Right lobe of liver (tissue), 6 donors: ENCODE results near the gene CCDC170. TPM values are rescaled to one million over a fixed set of nuclear protein-coding genes. Genes with fewer than 3 reads are reported as not detected.

Source experiments
- ATAC-seq, 4 donors: fragments of 200-7000 bp; cut with Tn5 transposase; one replicate each; pipeline ENCODE4 v1.9.1; 2020; ENCODE audit warnings: mild to moderate bottlenecking in 4 of 4, moderate library complexity in 4 of 4
- DNase-seq, 3 donors: peaks; one replicate each; pipeline ENCODE4 v3.0.0-alpha.2; 2020
- H3K27ac ChIP-seq, 3 donors: fragments of 200-600 bp; one replicate each; pipeline ENCODE4 v1.8.0; 2022
- H3K27me3 ChIP-seq, 2 donors: fragments of 200-600 bp; one replicate each; pipeline ENCODE4 v1.8.0; 2022
- H3K36me3 ChIP-seq, 4 donors: fragments of 200-600 bp; sonication (generic) in 1 of 4; one replicate each; pipeline versions ENCODE4 v1.5.1 to v1.8.0; 2017 to 2022; ENCODE audit warnings: control low read depth in 1 of 4
- H3K4me1 ChIP-seq, 4 donors: fragments of 200-600 bp; sonication (generic) in 1 of 4; one replicate each; pipeline versions ENCODE4 v1.5.1 to v1.8.0; 2017 to 2022; ENCODE audit warnings: control low read depth in 1 of 4
- H3K4me3 ChIP-seq, 3 donors: fragments of 200-600 bp; one replicate each; pipeline ENCODE4 v1.8.0; 2022
- H3K9me3 ChIP-seq, 4 donors: fragments of 200-600 bp; sonication (generic) in 1 of 4; one replicate each; pipeline versions ENCODE4 v1.5.1 to v1.8.0; 2017 to 2022; ENCODE audit warnings: control low read depth in 1 of 4
- CTCF ChIP-seq, 4 donors: fragments of 200-600 bp in 3 of 4; fragments of 450-650 bp in 1 of 4; IDR thresholded peaks; one replicate each; pipeline versions ENCODE4 v1.5.1 to v1.8.0; 2016 to 2022; ENCODE audit warnings: antibody characterized with exemption in 4 of 4, mild to moderate bottlenecking in 2 of 4
- POLR2A ChIP-seq: fragments of 450-650 bp; IDR thresholded peaks from one replicate; pipeline ENCODE4 v1.6.1; 2017; ENCODE audit warnings: antibody characterized with exemption, mild to moderate bottlenecking
- WGBS: methylation state at CpG from one replicate; pipeline ENCODE4 v1.1.6; 2018; ENCODE audit warnings: low coverage, low lambda C conversion rate; ENCODE audit not compliant: insufficient coverage; ENCODE audit errors: missing lambda C conversion rate; 5-methylcytosine and 5-hydroxymethylcytosine counted together
- intact Hi-C, 2 donors: fragments of 100-400 bp; cut with DNase I; formaldehyde crosslinking; loops; one replicate each; pipeline versions ENCODE4 v1.11.2 to v1.14.1; 2022
- total RNA-seq, 6 experiments: library from RNA; depleted of rRNA in 2 of 6; stranded (reverse); fragments of >200 nt in 2 of 6; fragmentation: NEBNext Ultra II Directional in 3 of 6; extraction: Animal tissue kit (Norgen Biotek cat#: 25700) in 3 of 6; gene quantifications; one replicate each; pipeline versions ENCODE4 v1.1.0 to v1.2.4, GENCODE V29; 2016 to 2023
- donor health status: DM: no; HTN: yes; CAD: no.
- donor health status: DM: no; HTN: no; CAD: no.
- donor health status: DM: no; HTN: no; CAD: no.
- donor health status: DM: no; HTN: yes; CAD: no.
- donor health status: DM: no; HTN: yes; CAD: no.

CCDC170 gene
- total RNA-seq, 6 experiments from 2014 or later = 0.31 to 0.93 (median 0.55) TPM

GRCh38 chr6:151629791-151630190 lies 136.0 kb downstream of the CCDC170 start:
- Histone ChIP-seq H3K27me3 (no peaks in the 10 kb centered on the region), H3K27ac (peak overlapping the region in 1 of 3 donors; percentile 16), H3K9me3 (no peaks in the 10 kb centered on the region), H3K4me1 (peaks cover 0 to 46% (median 23%) of the 10 kb centered on the region in 4 donors), H3K4me3 (no peak overlapping the region), H3K36me3 (no peaks in the 10 kb centered on the region)
- ATAC-seq = peak in 3 of 4 donors; percentile 9 to 60 (median 28)
- DNase-seq = peak in 1 of 3 donors; percentile 39
- intact Hi-C loops = no loop called here
- TF ChIP-seq POLR2A = no peak
- TF ChIP-seq CTCF (IDR thresholded peaks at IDR 0.05) = no peak
- WGBS = 46% methylated on average over 3 of the region's 4 CpGs

GRCh38 chr6:151630387-151630786 lies 136.6 kb downstream of the CCDC170 start:
- Histone ChIP-seq H3K4me1 (peaks cover 0 to 46% (median 23%) of the 10 kb centered on the region in 4 donors), H3K27me3 (no peaks in the 10 kb centered on the region), H3K27ac (no peak overlapping the region), H3K9me3 (no peaks in the 10 kb centered on the region), H3K36me3 (no peaks in the 10 kb centered on the region), H3K4me3 (no peak overlapping the region)
- peak; percentile 15 to 77 (median 68) for ATAC-seq
- intact Hi-C loops = no loop called here
- TF ChIP-seq CTCF (IDR thresholded peaks at IDR 0.05) (no peak), POLR2A (no peak)
- DNase-seq = peak in 2 of 3 donors; percentile 49 to 71

GRCh38 chr6:151630991-151631655 lies 137.3 kb downstream of the CCDC170 start:
- intact Hi-C loops = no loop called here
- 77% methylated on average over 5 of the region's 5 CpGs for WGBS

GRCh38 chr6:151632415-151632987 lies 138.7 kb downstream of the CCDC170 start:
- Histone ChIP-seq H3K4me1 (peaks cover 0 to 46% (median 23%) of the 10 kb centered on the region in 4 donors), H3K4me3 (no peak overlapping the region), H3K27me3 (no peaks in the 10 kb centered on the region), H3K36me3 (no peaks in the 10 kb centered on the region), H3K27ac (peak overlapping the region in 2 of 3 donors; percentile 46 to 63), H3K9me3 (no peaks in the 10 kb centered on the region)
- ATAC-seq = peak; percentile 21 to 59 (median 39)
- intact Hi-C loops = no loop called here
- WGBS = 35% methylated on average over 2 of the region's 2 CpGs
- DNase-seq = no peak
- TF ChIP-seq POLR2A (no peak), CTCF (IDR thresholded peaks at IDR 0.05) (no peak)

More at GRCh38 chr6:151630991-151631655, 137.3 kb downstream of the CCDC170 start:
- Histone ChIP-seq H3K36me3 (no peaks in the 10 kb centered on the region), H3K27me3 (no peaks in the 10 kb centered on the region), H3K4me1 (peaks cover 0 to 46% (median 23%) of the 10 kb centered on the region in 4 donors), H3K4me3 (no peak overlapping the region), H3K9me3 (no peaks in the 10 kb centered on the region), H3K27ac (no peak overlapping the region)
- no peak for DNase-seq
- TF ChIP-seq CTCF (IDR thresholded peaks at IDR 0.05) = no peak
- TF ChIP-seq POLR2A = no peak
- no peak for ATAC-seq
